Neural progenitor cell (in vitro differentiated cells): Measurements from ENCODE around the gene SCAANT1.

Experiments used
- EZH2 ChIP-seq: fragments of 200-600 bp; sonication (generic); IDR thresholded peaks from 2 replicates; pipeline ENCODE4 v1.6.1; 2017; ENCODE audit warnings: antibody characterized with exemption, mild to moderate bottlenecking, moderate library complexity
- EZH2phosphoT487 ChIP-seq: fragments of 200-600 bp; sonication (generic); IDR thresholded peaks from 2 replicates; pipeline ENCODE4 v1.6.1; 2017; ENCODE audit warnings: antibody characterized with exemption
- TF ChIP-seq, protein P1 (sequence below): fragments of 200-600 bp; sonication (generic); IDR thresholded peaks from 2 replicates; pipeline ENCODE4 v1.5.1; 2017; ENCODE audit warnings: antibody characterized with exemption, mild to moderate bottlenecking

DNA sequence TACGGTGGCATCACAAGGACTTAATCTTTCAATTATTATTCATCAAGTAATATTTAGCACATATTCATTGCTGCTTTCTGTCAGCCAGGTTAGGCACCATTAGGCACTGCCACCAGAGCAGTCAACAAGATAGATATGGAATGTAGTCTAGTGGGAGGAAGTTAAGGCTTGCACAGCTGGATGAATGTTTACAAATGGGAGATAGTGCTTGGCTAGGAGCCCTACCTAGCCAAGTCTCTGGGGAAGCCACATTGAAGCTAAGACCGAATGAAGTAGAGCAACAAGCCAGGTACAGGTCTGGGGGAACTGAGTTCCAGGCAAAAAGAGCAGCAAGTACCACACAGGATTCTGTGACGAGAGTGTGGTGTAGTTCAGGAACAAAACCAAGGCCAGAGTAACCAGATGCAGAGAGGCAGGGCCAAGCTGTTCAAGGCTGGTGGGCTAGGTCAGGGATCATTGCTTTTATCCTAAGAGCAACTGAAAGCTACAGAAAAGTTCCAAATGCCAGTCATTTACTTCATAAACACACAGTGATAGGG is 33.4 kb upstream of the SCAANT1 start:
- TF ChIP-seq EZH2 = no peak
- TF ChIP-seq, protein P1, sequence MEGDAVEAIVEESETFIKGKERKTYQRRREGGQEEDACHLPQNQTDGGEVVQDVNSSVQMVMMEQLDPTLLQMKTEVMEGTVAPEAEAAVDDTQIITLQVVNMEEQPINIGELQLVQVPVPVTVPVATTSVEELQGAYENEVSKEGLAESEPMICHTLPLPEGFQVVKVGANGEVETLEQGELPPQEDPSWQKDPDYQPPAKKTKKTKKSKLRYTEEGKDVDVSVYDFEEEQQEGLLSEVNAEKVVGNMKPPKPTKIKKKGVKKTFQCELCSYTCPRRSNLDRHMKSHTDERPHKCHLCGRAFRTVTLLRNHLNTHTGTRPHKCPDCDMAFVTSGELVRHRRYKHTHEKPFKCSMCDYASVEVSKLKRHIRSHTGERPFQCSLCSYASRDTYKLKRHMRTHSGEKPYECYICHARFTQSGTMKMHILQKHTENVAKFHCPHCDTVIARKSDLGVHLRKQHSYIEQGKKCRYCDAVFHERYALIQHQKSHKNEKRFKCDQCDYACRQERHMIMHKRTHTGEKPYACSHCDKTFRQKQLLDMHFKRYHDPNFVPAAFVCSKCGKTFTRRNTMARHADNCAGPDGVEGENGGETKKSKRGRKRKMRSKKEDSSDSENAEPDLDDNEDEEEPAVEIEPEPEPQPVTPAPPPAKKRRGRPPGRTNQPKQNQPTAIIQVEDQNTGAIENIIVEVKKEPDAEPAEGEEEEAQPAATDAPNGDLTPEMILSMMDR = no peak
- no peak for TF ChIP-seq EZH2phosphoT487
